Neural crest cell (in vitro differentiated cells): ENCODE data around the gene TMCO4. TPM values are rescaled to one million over a fixed set of nuclear protein-coding genes. Genes with fewer than 3 reads are reported as not detected.

Experiments
- DNase-seq: peaks from one replicate; pipeline ENCODE4 v3.0.0; 2021; ENCODE audit warnings: low read depth, mixed read lengths, low spot score
- H3K27ac Mint-ChIP-seq: one replicate; pipeline ENCODE4 v1.8.0; 2021; ENCODE audit warnings: mild to moderate bottlenecking, mixed read lengths; ENCODE audit not compliant: unreplicated experiment
- H3K27me3 Mint-ChIP-seq: 2 replicates; pipeline ENCODE4 v1.8.0; 2021; ENCODE audit warnings: low read depth, mild to moderate bottlenecking, mixed read lengths
- H3K36me3 Mint-ChIP-seq: 2 replicates; pipeline ENCODE4 v1.8.0; 2021; ENCODE audit warnings: low read depth, mild to moderate bottlenecking, mixed read lengths
- H3K4me1 Mint-ChIP-seq: 2 replicates; pipeline ENCODE4 v1.8.0; 2021; ENCODE audit warnings: mixed read lengths
- H3K4me3 Mint-ChIP-seq: one replicate; pipeline ENCODE4 v1.8.0; 2021; ENCODE audit warnings: mild to moderate bottlenecking, mixed read lengths
- H3K9me3 Mint-ChIP-seq: 2 replicates; pipeline ENCODE4 v1.8.0; 2021; ENCODE audit warnings: mixed read lengths
- CTCF ChIP-seq: fragments of 200-600 bp; sonication (generic); conservative IDR thresholded peaks from 2 replicates; pipeline ENCODE4 v1.5.0; 2021; ENCODE audit warnings: antibody characterized with exemption, mild to moderate bottlenecking
- total RNA-seq: library from RNA; stranded (reverse); gene quantifications from 2 replicates; pipeline ENCODE4 v1.2.1, GENCODE V29; 2021

TMCO4 gene
- total RNA-seq, 1 donor from 2014 or later: 0.75 TPM

GRCh38 chr1:19811206-19811851 is 11.6 kb upstream of the TMCO4 start:
- H3K27me3 Mint-ChIP-seq: no peaks in the 10 kb centered on the region
- no peak overlapping the region for H3K27ac Mint-ChIP-seq
- no peaks in the 10 kb centered on the region for H3K36me3 Mint-ChIP-seq
- no peak overlapping the region for H3K4me3 Mint-ChIP-seq
- peaks cover 24% of the 10 kb centered on the region for H3K4me1 Mint-ChIP-seq
- DNase-seq: peak; percentile 40
- TF ChIP-seq CTCF: peak; percentile 59
- peaks cover 3% of the 10 kb centered on the region for H3K9me3 Mint-ChIP-seq

DNA sequence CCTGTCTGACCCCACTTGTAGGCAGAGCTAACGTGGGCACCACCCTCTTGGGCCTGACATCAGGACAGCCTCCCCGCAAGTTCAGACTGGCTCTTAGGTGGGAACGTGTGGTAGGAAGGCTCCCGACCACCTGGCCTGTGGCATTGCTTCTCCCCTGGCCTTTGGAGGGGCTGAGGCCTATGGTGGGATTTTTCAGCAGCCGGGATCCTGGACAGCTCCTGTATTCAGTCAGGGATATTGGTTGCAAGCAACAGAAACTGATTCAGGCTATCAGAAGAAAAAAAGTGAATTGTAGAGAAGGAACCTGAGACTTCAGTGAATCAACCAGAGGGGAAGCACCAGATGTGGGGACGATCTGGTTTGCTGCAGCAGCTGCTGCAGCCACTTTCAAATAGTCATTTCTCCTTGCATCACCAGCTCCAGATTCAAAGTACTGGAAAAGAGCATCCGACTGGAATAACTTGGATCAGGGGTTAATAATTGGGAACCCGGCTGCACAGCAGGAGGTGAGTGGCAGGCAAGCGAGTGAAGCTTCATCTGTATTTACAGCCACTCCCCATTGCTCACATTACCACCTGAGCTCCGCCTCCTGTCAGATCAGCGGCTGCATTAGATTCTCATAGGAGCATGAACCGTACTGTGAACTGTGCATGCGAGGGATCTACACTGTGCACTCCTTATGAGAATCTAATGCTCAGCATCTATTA is 9.5 kb upstream of the TMCO4 start:
- peak overlapping the region; percentile 43 for H3K27ac Mint-ChIP-seq
- no peak for DNase-seq
- no peaks in the 10 kb centered on the region for H3K27me3 Mint-ChIP-seq
- TF ChIP-seq CTCF: no peak
- no peak overlapping the region for H3K4me3 Mint-ChIP-seq
- H3K4me1 Mint-ChIP-seq: peaks cover 23% of the 10 kb centered on the region
- H3K9me3 Mint-ChIP-seq: peaks cover 3% of the 10 kb centered on the region
- H3K36me3 Mint-ChIP-seq: no peaks in the 10 kb centered on the region

DNA sequence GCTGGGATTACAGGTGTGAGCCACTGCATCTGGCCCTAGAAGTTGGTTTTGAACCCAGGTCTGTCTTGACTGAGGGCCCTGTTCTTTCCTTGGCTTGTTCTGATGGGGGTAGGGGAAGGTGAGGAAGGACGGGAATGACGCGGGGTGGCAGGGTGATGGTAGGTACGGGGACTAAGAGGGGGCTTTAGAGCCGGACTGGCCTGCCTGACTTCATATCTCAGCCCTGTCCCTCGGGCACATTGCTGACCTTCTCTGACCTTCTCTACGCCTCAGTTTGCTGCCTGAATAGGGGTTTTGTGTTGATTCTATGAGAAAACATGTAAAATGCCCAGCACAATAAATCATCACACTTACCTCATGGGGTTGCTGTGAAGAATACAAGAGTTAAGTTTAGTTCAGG is 8.6 kb upstream of the TMCO4 start:
- H3K27me3 Mint-ChIP-seq: peaks cover 5% of the 10 kb centered on the region
- H3K36me3 Mint-ChIP-seq: no peaks in the 10 kb centered on the region
- H3K4me1 Mint-ChIP-seq: peaks cover 16% of the 10 kb centered on the region
- H3K27ac Mint-ChIP-seq: peak overlapping the region; percentile 43
- no peak for TF ChIP-seq CTCF
- H3K9me3 Mint-ChIP-seq: peaks cover 3% of the 10 kb centered on the region
- no peak overlapping the region for H3K4me3 Mint-ChIP-seq
- no peak for DNase-seq

GRCh38 chr1:19804831-19805251 is 5.1 kb upstream of the TMCO4 start:
- H3K9me3 Mint-ChIP-seq: peaks cover 3% of the 10 kb centered on the region

DNA sequence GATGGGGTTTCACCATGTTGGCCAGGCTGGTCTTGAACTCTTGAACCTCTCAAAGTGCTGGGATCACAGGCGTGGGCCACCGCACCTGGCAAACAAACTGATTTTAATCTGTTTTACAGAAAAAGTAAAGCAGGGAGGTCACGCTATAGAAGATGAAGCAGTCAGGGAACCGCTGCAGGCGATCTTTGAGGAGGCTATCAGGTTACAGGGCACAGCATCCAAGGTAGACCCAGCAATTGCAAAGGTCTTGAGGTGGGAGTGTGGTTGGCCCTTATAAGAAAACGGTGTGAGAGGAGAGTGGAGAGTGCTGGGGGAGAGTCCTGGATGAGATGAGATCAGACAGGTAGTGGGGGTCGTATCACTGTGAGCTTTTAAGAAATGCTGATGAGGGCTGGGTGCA is 2.6 kb upstream of the TMCO4 start:
- TF ChIP-seq CTCF: no peak
- Mint-ChIP-seq H3K36me3 (no peaks in the 10 kb centered on the region), H3K4me1 (peaks cover 5% of the 10 kb centered on the region), H3K27ac (no peak overlapping the region), H3K4me3 (no peak overlapping the region), H3K9me3 (no peaks in the 10 kb centered on the region), H3K27me3 (peaks cover 48% of the 10 kb centered on the region)
- DNase-seq: no peak

More at GRCh38 chr1:19804831-19805251, 5.1 kb upstream of the TMCO4 start:
- H3K4me1 Mint-ChIP-seq: peaks cover 21% of the 10 kb centered on the region
- H3K4me3 Mint-ChIP-seq: no peak overlapping the region
- H3K27ac Mint-ChIP-seq: no peak overlapping the region
- H3K36me3 Mint-ChIP-seq: no peaks in the 10 kb centered on the region
- TF ChIP-seq CTCF: no peak
- H3K27me3 Mint-ChIP-seq: peaks cover 28% of the 10 kb centered on the region
- DNase-seq: no peak
